MM.1S (cell line): ENCODE data around the gene NSUN6.

Experiments used
- DNase-seq: peaks from one replicate; pipeline ENCODE4 v3.0.0-alpha.2; 2015
- H2AFZ ChIP-seq: fragments of 300-600 bp; sonication (generic); 2 replicates; pipeline ENCODE4 v1.6.0; 2016; ENCODE audit warnings: antibody characterized with exemption, low read length
- H3F3A ChIP-seq: fragments of 300-600 bp; sonication (generic); 2 replicates; pipeline ENCODE4 v1.6.1; 2016; ENCODE audit warnings: mild to moderate bottlenecking, antibody characterized with exemption, low read length, moderate library complexity, mixed read lengths; ENCODE audit not compliant: insufficient read depth
- H3K27ac ChIP-seq: fragments of 300-600 bp; sonication (generic); 2 replicates; pipeline ENCODE4 v1.5.1; 2016; ENCODE audit warnings: mild to moderate bottlenecking, low read length
- H3K27me3 ChIP-seq: fragments of 300-600 bp; sonication (generic); replicated peaks from 2 replicates; pipeline ENCODE4 v1.6.0; 2016; ENCODE audit warnings: low read length; ENCODE audit not compliant: insufficient read depth
- H3K36me3 ChIP-seq: fragments of 300-600 bp; sonication (generic); replicated peaks from 2 replicates; pipeline ENCODE4 v1.6.1; 2016; ENCODE audit warnings: mild to moderate bottlenecking, low read length, mixed read lengths; ENCODE audit not compliant: insufficient read depth
- H3K4me1 ChIP-seq: fragments of 300-600 bp; sonication (generic); 2 replicates; pipeline ENCODE4 v1.6.1; 2016; ENCODE audit warnings: low read length, mixed read lengths
- H3K4me2 ChIP-seq: fragments of 300-600 bp; sonication (generic); 2 replicates; pipeline ENCODE4 v1.6.0; 2016; ENCODE audit warnings: low read depth, low read length
- H3K4me3 ChIP-seq: fragments of 300-600 bp; sonication (generic); 2 replicates; pipeline ENCODE4 v1.5.1; 2016; ENCODE audit warnings: low read length, mixed read lengths
- H3K79me2 ChIP-seq: fragments of 300-600 bp; sonication (generic); 2 replicates; pipeline ENCODE4 v1.6.1; 2016; ENCODE audit warnings: mixed run types, low read length, mixed read lengths
- H3K9ac ChIP-seq: fragments of 300-600 bp; sonication (generic); 2 replicates; pipeline ENCODE4 v1.6.1; 2016; ENCODE audit warnings: low read length, mixed read lengths
- H3K9me2 ChIP-seq: fragments of 300-600 bp; sonication (generic); replicated peaks from 2 replicates; pipeline ENCODE4 v1.6.1; 2016; ENCODE audit warnings: mild to moderate bottlenecking, low read length, mixed read lengths; ENCODE audit not compliant: insufficient read depth
- H3K9me3 ChIP-seq: fragments of 300-600 bp; sonication (generic); replicated peaks from 2 replicates; pipeline ENCODE4 v1.6.1; 2016; ENCODE audit warnings: mild to moderate bottlenecking, low read length, mixed read lengths; ENCODE audit not compliant: insufficient read depth
- H4K20me1 ChIP-seq: fragments of 300-600 bp; sonication (generic); 2 replicates; pipeline ENCODE4 v1.6.1; 2016; ENCODE audit warnings: mild to moderate bottlenecking, low read length, moderate library complexity, mixed read lengths; ENCODE audit not compliant: insufficient read depth
- EZH2 ChIP-seq: fragments of 300-600 bp; sonication (generic); optimal IDR thresholded peaks from 2 replicates; pipeline ENCODE3; 2017; ENCODE audit warnings: low read depth, mild to moderate bottlenecking, antibody characterized with exemption, low read length, mixed read lengths
- EZH2phosphoT487 ChIP-seq: fragments of 300-600 bp; sonication (generic); IDR thresholded peaks from 2 replicates; pipeline ENCODE4 v1.6.1; 2018; ENCODE audit warnings: antibody characterized with exemption, low read length
- TF ChIP-seq, protein P1 (sequence below): fragments of 300-600 bp; sonication (generic); IDR thresholded peaks from 2 replicates; pipeline ENCODE4 v1.5.1; 2016; ENCODE audit warnings: antibody characterized with exemption, low read length, mixed read lengths

Gene NSUN6

DNA sequence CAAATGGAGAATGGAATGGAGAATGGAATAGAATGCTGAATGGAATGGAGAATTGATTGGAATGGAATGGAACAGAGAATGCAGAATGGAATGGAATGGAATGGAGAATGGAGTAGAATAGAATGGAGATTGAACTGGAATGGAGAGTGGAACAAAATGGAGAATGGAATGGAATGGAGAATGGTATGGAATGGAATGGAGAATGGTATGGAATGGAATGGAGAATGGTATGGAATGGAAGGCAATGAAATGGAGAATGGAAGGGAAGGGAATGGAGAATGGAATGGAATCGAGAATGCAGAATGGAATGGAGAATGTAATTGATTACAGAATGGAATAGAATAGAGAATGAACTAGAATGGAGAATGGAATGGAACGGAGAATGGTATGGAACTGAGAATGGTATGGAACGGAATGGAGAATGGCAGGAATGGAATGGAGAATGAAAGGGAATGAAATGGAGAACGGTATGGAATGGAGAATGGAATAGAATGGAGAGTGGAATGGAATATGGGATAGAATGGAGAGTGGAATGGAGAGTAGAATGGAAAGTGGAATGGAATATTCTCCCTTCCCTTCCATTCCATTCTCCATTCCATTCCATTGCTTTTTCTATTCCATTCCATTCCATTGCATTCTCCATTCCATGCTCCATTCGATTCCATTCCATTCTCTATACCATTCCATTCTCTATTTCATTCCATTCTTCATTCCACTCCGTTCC lies 88.2 kb downstream of the NSUN6 start:
- Histone ChIP-seq H3K4me1 (no peaks in the 10 kb centered on the region), H3K4me3 (no peak overlapping the region), H2AFZ (no peak overlapping the region), H3K9me2 (no peaks in the 10 kb centered on the region), H4K20me1 (no peaks in the 10 kb centered on the region), H3K27ac (no peak overlapping the region), H3K9ac (no peak overlapping the region), H3K79me2 (no peaks in the 10 kb centered on the region), H3K27me3 (no peaks in the 10 kb centered on the region), H3K4me2 (no peak overlapping the region), H3K36me3 (no peaks in the 10 kb centered on the region), H3K9me3 (no peaks in the 10 kb centered on the region), H3F3A (no peaks in the 10 kb centered on the region)
- no peak for DNase-seq
- TF ChIP-seq, protein P1, sequence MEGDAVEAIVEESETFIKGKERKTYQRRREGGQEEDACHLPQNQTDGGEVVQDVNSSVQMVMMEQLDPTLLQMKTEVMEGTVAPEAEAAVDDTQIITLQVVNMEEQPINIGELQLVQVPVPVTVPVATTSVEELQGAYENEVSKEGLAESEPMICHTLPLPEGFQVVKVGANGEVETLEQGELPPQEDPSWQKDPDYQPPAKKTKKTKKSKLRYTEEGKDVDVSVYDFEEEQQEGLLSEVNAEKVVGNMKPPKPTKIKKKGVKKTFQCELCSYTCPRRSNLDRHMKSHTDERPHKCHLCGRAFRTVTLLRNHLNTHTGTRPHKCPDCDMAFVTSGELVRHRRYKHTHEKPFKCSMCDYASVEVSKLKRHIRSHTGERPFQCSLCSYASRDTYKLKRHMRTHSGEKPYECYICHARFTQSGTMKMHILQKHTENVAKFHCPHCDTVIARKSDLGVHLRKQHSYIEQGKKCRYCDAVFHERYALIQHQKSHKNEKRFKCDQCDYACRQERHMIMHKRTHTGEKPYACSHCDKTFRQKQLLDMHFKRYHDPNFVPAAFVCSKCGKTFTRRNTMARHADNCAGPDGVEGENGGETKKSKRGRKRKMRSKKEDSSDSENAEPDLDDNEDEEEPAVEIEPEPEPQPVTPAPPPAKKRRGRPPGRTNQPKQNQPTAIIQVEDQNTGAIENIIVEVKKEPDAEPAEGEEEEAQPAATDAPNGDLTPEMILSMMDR: no peak
- TF ChIP-seq EZH2 (no peak), EZH2phosphoT487 (no peak)

GRCh38 chr10:18561861-18562551 lies 89.4 kb downstream of the NSUN6 start:
- Histone ChIP-seq H4K20me1 (no peaks in the 10 kb centered on the region), H3K4me3 (no peak overlapping the region), H3K9me2 (no peaks in the 10 kb centered on the region), H3K79me2 (no peaks in the 10 kb centered on the region), H3K27ac (no peak overlapping the region), H3K4me1 (no peaks in the 10 kb centered on the region), H3K4me2 (no peak overlapping the region), H3K36me3 (no peaks in the 10 kb centered on the region), H3F3A (no peaks in the 10 kb centered on the region), H2AFZ (no peak overlapping the region), H3K9ac (no peak overlapping the region), H3K27me3 (no peaks in the 10 kb centered on the region), H3K9me3 (no peaks in the 10 kb centered on the region)
- TF ChIP-seq, protein P1: no peak
- DNase-seq: no peak

GRCh38 chr10:18557960-18558359 lies 93.4 kb downstream of the NSUN6 start:
- Histone ChIP-seq H2AFZ (no peak overlapping the region), H3K4me3 (no peak overlapping the region), H3K27ac (no peak overlapping the region), H3K9me2 (no peaks in the 10 kb centered on the region), H3K4me2 (no peak overlapping the region), H3F3A (no peaks in the 10 kb centered on the region), H3K9me3 (no peaks in the 10 kb centered on the region), H3K27me3 (no peaks in the 10 kb centered on the region), H3K36me3 (no peaks in the 10 kb centered on the region), H4K20me1 (no peaks in the 10 kb centered on the region), H3K79me2 (no peaks in the 10 kb centered on the region), H3K9ac (no peak overlapping the region), H3K4me1 (no peaks in the 10 kb centered on the region)
- no peak for TF ChIP-seq EZH2
- TF ChIP-seq, protein P1: no peak
- TF ChIP-seq EZH2phosphoT487: no peak
- no peak for DNase-seq
